NCI-H1694 (cell line): ENCODE measurements around the gene MED25.

ENCODE experiments used
- DNase-seq: peaks from one replicate; lab custom pipeline; 2025; lab: John Stamatoyannopoulos, UW

Gene MED25

GRCh38 chr19:49799271-49799797, 18.8 kb upstream of the MED25 start:
- DNase-seq: no peak

- DNase-seq: no peak
These were observed 18.2 kb upstream of the MED25 start for GRCh38 chr19:49799798-49800376.

GRCh38 chr19:49800771-49801170, 17.3 kb upstream of the MED25 start:
- DNase-seq: no peak

- no peak for DNase-seq
These were observed 16.6 kb upstream of the MED25 start for GRCh38 chr19:49801401-49801888.

- DNase-seq: peak; percentile 84
These were observed 16.0 kb upstream of the MED25 start for GRCh38 chr19:49801966-49802661.

GRCh38 chr19:49802836-49803528, 15.1 kb upstream of the MED25 start:
- no peak for DNase-seq

GRCh38 chr19:49803529-49803856, 14.6 kb upstream of the MED25 start:
- no peak for DNase-seq

- DNase-seq: no peak
These were observed 12.1 kb upstream of the MED25 start for GRCh38 chr19:49805822-49806619.

- DNase-seq: no peak
These were observed 11.5 kb upstream of the MED25 start for GRCh38 chr19:49806620-49806959.

- no peak for DNase-seq
These were observed 10.8 kb upstream of the MED25 start for GRCh38 chr19:49807058-49807903.

GRCh38 chr19:49807904-49808675, 10.0 kb upstream of the MED25 start:
- no peak for DNase-seq

GRCh38 chr19:49808711-49809159, 9.4 kb upstream of the MED25 start:
- peak; percentile 61 for DNase-seq

GRCh38 chr19:49809160-49809940, 8.7 kb upstream of the MED25 start:
- DNase-seq: no peak

GRCh38 chr19:49809941-49810389, 8.1 kb upstream of the MED25 start:
- no peak for DNase-seq

- no peak for DNase-seq
These were observed 6.8 kb upstream of the MED25 start for GRCh38 chr19:49811328-49811727.

GRCh38 chr19:49812452-49812996, 5.6 kb upstream of the MED25 start:
- no peak for DNase-seq

GRCh38 chr19:49812997-49813861, 4.9 kb upstream of the MED25 start, which contains the start of gene FUZ:
Gene FUZ (minus strand): TSS chr19:49813292. CDS start chr19:49813106, 186 bp downstream.
- peak; percentile 97 for DNase-seq

- no peak for DNase-seq
These were observed 4.1 kb upstream of the MED25 start for GRCh38 chr19:49814010-49814409.
